K562 (cell line): ENCODE data around the gene PRR35. TPM values are rescaled to one million over a fixed set of nuclear protein-coding genes. Genes with fewer than 3 reads are reported as not detected.

Experiments
- CHCHD3 ChIP-seq: fragments of 250-450 bp; sonication (Bioruptor Pico); IDR thresholded peaks from 2 replicates; pipeline ENCODE4 v2.1.2; 2022; ENCODE audit warnings: mild to moderate bottlenecking
- DMBX1 ChIP-seq: fragments of 250-450 bp; sonication (Bioruptor Pico); IDR thresholded peaks from 2 replicates; pipeline ENCODE4 v1.8.0; 2022; ENCODE audit warnings: inconsistent platforms, mild to moderate bottlenecking, moderate library complexity, borderline replicate concordance
- ELF1 ChIP-seq: fragments of 200-800 bp; sonication (Bioruptor generic); IDR thresholded peaks from 2 replicates; pipeline ENCODE4 v1.6.1; 2016; ENCODE audit warnings: missing genetic modification characterization, missing compliant biosample characterization
- GTF2E2 ChIP-seq: fragments of 200-800 bp; sonication (Bioruptor generic); IDR thresholded peaks from 2 replicates; pipeline ENCODE4 v1.6.1; 2016; ENCODE audit warnings: missing genetic modification characterization, missing compliant biosample characterization
- MEF2A ChIP-seq: IDR thresholded peaks from 2 replicates; pipeline ENCODE4 v1.6.1; 2011; ENCODE audit warnings: low read depth, mild to moderate bottlenecking, low read length, moderate library complexity; ENCODE audit not compliant: control insufficient read depth
- NR4A1 ChIP-seq, 2 experiments: fragments of 250-450 bp in 1 of 2; fragments of 450-650 bp in 1 of 2; sonication (Bioruptor Pico) in 1 of 2; IDR thresholded peaks; 2 replicates each; pipeline versions ENCODE4 v1.4.0 to v1.6.1; 2016 to 2020; ENCODE audit warnings: mild to moderate bottlenecking in 2 of 2, missing compliant biosample characterization in 1 of 2, missing genetic modification characterization in 1 of 2, moderate library complexity in 1 of 2
- RFX1 ChIP-seq: fragments of 450-650 bp; IDR thresholded peaks from 2 replicates; pipeline ENCODE4 v1.6.1; 2016; ENCODE audit warnings: mild to moderate bottlenecking, moderate library complexity
- RFX7 ChIP-seq: fragments of 250-450 bp; sonication (Bioruptor Pico); IDR thresholded peaks from 2 replicates; pipeline ENCODE4 v1.5.1; 2021; ENCODE audit warnings: mild to moderate bottlenecking
- SIN3A ChIP-seq, 2 experiments: fragments of 150-350 bp in 1 of 2; IDR thresholded peaks; 2 replicates each; pipeline ENCODE4 v1.6.1; 2011 to 2016; ENCODE audit warnings: borderline replicate concordance in 2 of 2, low read depth in 2 of 2, low read length in 2 of 2, mild to moderate bottlenecking in 2 of 2, moderate library complexity in 2 of 2; ENCODE audit not compliant: control insufficient read depth in 1 of 2
- TCF7 ChIP-seq: sonication (generic); IDR thresholded peaks from 2 replicates; pipeline ENCODE4 v1.6.1; 2016; ENCODE audit warnings: antibody characterized with exemption, borderline replicate concordance
- TEAD2 ChIP-seq: fragments of 450-650 bp; IDR thresholded peaks from 2 replicates; pipeline ENCODE4 v1.6.1; 2016; ENCODE audit warnings: missing genetic modification characterization, control low read depth, missing compliant biosample characterization
- ZNF316 ChIP-seq: fragments of 450-650 bp; IDR thresholded peaks from 2 replicates; pipeline ENCODE4 v1.6.1; 2016
- ZNF324 ChIP-seq: fragments of 250-450 bp; sonication (Bioruptor Pico); IDR thresholded peaks from 2 replicates; pipeline ENCODE4 v1.4.0; 2020; ENCODE audit warnings: mild to moderate bottlenecking
- polyA plus RNA-seq, 8 experiments: library from polyadenylated mRNA; depleted of rRNA in 4 of 8; stranded (reverse) in 5 of 8; unstranded in 3 of 8; fragments of >200 nt; fragmentation: Nextera tagmentation in 2 of 8; fragmentation: Illumina TruSeq in 1 of 8; extraction: Ambion mirVana in 2 of 8; extraction: Trizol in 1 of 8; gene quantifications; 2 replicates each; pipeline versions ENCODE4 v1.2.1 to v1.2.3, GENCODE V29; 2011 to 2014; ENCODE audit warnings: inconsistent platforms in 1 of 8, missing spikeins in 1 of 8
- total RNA-seq, 7 experiments: library from RNA; depleted of rRNA in 6 of 7; stranded (reverse); fragments of >200 nt in 6 of 7; fragmentation: Illumina TruSeq in 2 of 7; extraction: Trizol in 2 of 7; gene quantifications; 2 replicates each; pipeline versions ENCODE4 v1.2.1 to v1.2.3, GENCODE V29; 2011 to 2021; ENCODE audit warnings: low replicate concordance in 1 of 7
- TF ChIP-seq, protein P1 (sequence below): IDR thresholded peaks from 2 replicates; pipeline ENCODE4 v1.6.1; 2012; ENCODE audit warnings: low read depth, low read length, improper control_type of control experiment, borderline replicate concordance
- TF ChIP-seq, protein P2 (sequence below), 2 experiments: fragments of 200-800 bp in 1 of 2; sonication (Bioruptor generic) in 1 of 2; sonication (generic) in 1 of 2; formaldehyde crosslinking in 1 of 2; IDR thresholded peaks in 1 of 2; conservative IDR thresholded peaks in 1 of 2; 2 replicates each; pipeline versions ENCODE4 v1.5.0 to v1.6.1; 2016 to 2020; ENCODE audit warnings: missing compliant biosample characterization in 1 of 2, missing genetic modification characterization in 1 of 2, missing genetic modification reagents in 1 of 2
- TF ChIP-seq, protein P3 (sequence below): IDR thresholded peaks from 3 replicates; pipeline ENCODE4 v1.6.1; 2011; ENCODE audit warnings: borderline replicate concordance, mild to moderate bottlenecking; ENCODE audit not compliant: insufficient read length, insufficient read depth

The PRR35 gene
- total and polyA plus RNA-seq, 9 of the 15 experiments (the other 6 are each of a cell fraction or from before 2014, with no cell fraction given): 0.17 to 0.45 (median 0.21) TPM; not detected in 5

DNA sequence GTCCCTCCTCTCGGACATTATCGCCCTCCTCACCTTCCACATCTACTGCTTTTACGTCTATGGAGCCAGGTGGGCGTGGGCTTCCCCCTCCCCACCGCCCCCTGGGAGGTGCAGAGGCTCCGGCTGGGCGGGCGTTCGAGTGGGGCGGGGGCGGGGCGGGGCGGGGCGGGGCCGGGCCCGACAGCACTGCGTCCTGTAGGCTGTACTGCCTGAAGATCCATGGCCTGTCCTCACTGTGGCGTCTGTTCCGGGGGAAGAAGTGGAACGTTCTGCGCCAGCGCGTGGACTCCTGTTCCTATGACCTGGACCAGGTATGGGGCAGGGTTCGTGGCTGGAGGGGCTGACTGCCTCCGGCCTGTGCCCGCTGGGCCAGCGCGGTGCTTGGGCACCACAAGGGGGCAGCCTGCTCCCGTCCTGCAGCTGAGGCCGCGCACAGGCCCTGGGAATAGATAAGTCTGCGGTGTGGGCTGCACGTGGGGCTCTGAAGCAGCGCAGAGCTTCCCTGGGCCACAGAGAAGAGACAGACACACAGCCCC, 18.7 kb downstream of the PRR35 start (continued):
- TF ChIP-seq TEAD2 (tag) (no peak), ELF1 (no peak), SIN3A (IDR thresholded peaks at IDR 0.05; ENCODE audit: borderline replicate concordance in 2 of 2, control insufficient read depth in 1 of 2, low read depth in 2 of 2, low read length in 2 of 2) (peak in 1 of 2 experiments; percentile 79; a peak in 2 of 4 replicates), ZNF316 (peak; percentile 90), RFX7 (no peak), NR4A1 (CRISPR knock-in tag; IDR thresholded peaks at IDR 0.05) (no peak), NR4A1 (tag; IDR thresholded peaks at IDR 0.05) (no peak), TCF7 (peak; percentile 39; the same call in 1 of the 2 replicates), GTF2E2 (tag) (no peak), RFX1 (no peak), DMBX1 (CRISPR knock-in tag) (no peak), ZNF324 (no peak), MEF2A (no peak), CHCHD3 (CRISPR knock-in tag) (no peak)
- TF ChIP-seq, protein P1, sequence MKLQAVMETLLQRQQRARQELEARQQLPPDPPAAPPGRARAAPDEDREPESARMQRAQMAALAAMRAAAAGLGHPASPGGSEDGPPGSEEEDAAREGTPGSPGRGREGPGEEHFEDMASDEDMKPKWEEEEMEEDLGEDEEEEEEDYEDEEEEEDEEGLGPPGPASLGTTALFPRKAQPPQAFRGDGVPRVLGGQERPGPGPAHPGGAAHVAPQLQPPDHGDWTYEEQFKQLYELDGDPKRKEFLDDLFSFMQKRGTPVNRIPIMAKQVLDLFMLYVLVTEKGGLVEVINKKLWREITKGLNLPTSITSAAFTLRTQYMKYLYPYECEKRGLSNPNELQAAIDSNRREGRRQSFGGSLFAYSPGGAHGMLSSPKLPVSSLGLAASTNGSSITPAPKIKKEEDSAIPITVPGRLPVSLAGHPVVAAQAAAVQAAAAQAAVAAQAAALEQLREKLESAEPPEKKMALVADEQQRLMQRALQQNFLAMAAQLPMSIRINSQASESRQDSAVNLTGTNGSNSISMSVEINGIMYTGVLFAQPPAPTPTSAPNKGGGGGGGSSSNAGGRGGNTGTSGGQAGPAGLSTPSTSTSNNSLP: no peak
- TF ChIP-seq, protein P2, sequence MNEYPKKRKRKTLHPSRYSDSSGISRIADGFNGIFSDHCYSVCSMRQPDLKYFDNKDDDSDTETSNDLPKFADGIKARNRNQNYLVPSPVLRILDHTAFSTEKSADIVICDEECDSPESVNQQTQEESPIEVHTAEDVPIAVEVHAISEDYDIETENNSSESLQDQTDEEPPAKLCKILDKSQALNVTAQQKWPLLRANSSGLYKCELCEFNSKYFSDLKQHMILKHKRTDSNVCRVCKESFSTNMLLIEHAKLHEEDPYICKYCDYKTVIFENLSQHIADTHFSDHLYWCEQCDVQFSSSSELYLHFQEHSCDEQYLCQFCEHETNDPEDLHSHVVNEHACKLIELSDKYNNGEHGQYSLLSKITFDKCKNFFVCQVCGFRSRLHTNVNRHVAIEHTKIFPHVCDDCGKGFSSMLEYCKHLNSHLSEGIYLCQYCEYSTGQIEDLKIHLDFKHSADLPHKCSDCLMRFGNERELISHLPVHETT (CRISPR knock-in tag; conservative IDR thresholded peaks at IDR 0.05 in 1 of 2, IDR thresholded peaks at IDR 0.05 in 1 of 2): no peak
- TF ChIP-seq, protein P3, sequence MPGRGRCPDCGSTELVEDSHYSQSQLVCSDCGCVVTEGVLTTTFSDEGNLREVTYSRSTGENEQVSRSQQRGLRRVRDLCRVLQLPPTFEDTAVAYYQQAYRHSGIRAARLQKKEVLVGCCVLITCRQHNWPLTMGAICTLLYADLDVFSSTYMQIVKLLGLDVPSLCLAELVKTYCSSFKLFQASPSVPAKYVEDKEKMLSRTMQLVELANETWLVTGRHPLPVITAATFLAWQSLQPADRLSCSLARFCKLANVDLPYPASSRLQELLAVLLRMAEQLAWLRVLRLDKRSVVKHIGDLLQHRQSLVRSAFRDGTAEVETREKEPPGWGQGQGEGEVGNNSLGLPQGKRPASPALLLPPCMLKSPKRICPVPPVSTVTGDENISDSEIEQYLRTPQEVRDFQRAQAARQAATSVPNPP: no peak
